ENCODE measurements around the gene SUGP1.

DNA sequence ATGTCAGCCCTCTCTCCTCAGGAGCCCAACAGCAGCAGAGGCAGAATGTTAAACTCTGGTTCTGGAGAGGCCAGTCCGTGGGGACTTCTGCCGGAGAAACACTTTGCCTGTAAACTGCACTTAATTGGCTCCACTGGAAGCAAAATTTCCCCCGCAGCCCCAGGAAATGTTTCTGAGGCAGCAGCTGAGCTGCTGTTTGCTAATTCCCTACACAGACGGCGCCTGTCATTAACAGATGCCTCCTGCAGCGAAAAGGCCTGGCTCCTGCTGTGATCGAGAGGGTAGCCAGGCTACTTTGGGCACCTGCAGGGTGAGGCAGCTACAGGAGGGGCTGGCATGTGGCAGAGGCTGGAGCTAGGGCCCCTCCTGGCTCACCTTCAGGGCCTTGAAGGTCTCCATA, 42.0 kb downstream of the SUGP1 start:
- TF ChIP-seq, protein P1, sequence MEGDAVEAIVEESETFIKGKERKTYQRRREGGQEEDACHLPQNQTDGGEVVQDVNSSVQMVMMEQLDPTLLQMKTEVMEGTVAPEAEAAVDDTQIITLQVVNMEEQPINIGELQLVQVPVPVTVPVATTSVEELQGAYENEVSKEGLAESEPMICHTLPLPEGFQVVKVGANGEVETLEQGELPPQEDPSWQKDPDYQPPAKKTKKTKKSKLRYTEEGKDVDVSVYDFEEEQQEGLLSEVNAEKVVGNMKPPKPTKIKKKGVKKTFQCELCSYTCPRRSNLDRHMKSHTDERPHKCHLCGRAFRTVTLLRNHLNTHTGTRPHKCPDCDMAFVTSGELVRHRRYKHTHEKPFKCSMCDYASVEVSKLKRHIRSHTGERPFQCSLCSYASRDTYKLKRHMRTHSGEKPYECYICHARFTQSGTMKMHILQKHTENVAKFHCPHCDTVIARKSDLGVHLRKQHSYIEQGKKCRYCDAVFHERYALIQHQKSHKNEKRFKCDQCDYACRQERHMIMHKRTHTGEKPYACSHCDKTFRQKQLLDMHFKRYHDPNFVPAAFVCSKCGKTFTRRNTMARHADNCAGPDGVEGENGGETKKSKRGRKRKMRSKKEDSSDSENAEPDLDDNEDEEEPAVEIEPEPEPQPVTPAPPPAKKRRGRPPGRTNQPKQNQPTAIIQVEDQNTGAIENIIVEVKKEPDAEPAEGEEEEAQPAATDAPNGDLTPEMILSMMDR (IDR thresholded peaks at IDR 0.05), result no peak
- no peak for TF ChIP-seq POLR2A (IDR thresholded peaks at IDR 0.05)
